ENCODE measurements around the gene GANAB. TPM values are rescaled to one million over a fixed set of nuclear protein-coding genes. Genes with fewer than 3 reads are reported as not detected.
"Not testable (repeated sequence)": the region's sequence is repeated elsewhere in the genome, so short reads cannot be mapped to it uniquely, and the experiment has no call there.

GANAB gene
- polyA plus RNA-seq, 3 donors, result 61.7 to 122 (median 86.9) TPM

DNA sequence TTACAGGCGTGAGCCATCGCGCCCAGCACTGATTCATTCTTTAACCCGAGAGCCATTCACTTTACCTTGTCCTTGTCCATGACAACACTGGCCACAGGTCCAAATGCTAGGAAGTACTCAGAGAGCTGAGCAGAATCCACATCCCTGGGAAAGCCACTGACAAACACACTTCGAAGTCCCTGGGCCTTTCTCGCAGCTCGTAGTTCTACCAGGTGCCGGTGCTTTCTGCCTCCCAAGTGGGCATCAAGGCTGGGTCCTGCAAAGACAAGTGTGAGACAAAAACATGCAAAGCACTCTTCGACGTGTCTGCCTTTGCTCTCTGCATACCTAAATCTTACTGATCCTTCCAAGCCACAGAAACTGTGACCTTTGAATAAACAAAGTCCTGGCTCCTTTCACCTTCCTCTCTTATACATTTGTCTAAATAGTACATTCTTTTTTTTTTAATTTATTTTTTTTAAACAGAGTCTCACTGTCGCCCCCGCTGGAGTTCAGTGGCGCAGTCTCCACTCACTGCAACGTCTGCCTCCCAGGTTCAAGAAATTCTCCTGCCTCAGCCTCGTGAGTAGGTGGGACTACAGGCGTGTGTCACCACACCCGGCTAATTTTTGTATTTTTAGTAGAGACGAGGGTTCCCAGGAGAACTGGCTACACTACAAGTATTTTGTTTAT, 57.3 kb downstream of the GANAB start:
- WGBS, 3 donors, result 62 to 70% (median 68%) methylated on average over 18 of the region's 18 CpGs
- H3K27ac ChIP-seq (ENCODE audit: low read depth, low read length), result no peak overlapping the region

DNA sequence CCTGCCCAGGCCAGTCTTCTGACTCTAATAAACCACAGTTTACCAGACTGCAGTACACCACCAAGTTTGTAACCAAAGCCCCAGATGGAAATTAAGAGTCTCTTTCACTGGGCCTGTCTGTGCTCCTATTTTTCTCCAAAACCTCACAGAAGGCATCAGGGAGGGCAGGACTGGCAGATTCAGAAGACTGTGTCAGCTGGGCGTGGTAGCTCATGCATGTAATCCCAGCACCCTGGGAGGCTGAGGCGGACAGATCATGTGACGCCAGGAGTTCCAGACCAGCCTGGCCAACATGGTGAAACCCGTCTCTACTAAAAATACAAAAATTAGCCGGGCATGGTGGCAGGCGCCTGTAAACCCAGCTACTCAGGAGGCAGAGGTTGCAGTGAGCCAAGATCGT, 61.1 kb downstream of the GANAB start:
- 96 to 98% (median 96%) methylated on average over 7 of the region's 7 CpGs for WGBS, 3 donors
- H3K27ac ChIP-seq (ENCODE audit: low read depth, low read length), result not testable (repeated sequence)

DNA sequence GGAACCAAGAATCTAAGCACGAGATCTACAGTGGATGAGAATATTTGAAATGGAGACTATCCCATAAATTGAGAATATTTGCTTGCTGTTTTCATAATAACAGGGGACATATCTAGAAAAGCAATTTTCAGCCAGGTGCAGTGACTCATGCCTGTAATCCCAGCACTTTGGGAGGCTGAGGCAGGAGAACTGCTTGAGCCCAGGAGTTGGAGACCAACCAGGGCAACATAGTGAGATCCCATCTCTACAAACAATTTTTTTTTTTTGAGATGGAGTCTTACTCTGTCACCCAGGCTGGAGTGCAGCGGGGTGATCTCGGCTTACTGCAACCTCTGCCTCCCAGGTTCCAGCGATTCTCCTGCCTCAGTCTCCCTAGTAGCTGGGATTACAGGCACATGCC, 64.7 kb downstream of the GANAB start:
- 90 to 96% (median 95%) methylated on average over 4 of the region's 4 CpGs for WGBS, 3 donors
- H3K27ac ChIP-seq (ENCODE audit: low read depth, low read length), result not testable (repeated sequence)

DNA sequence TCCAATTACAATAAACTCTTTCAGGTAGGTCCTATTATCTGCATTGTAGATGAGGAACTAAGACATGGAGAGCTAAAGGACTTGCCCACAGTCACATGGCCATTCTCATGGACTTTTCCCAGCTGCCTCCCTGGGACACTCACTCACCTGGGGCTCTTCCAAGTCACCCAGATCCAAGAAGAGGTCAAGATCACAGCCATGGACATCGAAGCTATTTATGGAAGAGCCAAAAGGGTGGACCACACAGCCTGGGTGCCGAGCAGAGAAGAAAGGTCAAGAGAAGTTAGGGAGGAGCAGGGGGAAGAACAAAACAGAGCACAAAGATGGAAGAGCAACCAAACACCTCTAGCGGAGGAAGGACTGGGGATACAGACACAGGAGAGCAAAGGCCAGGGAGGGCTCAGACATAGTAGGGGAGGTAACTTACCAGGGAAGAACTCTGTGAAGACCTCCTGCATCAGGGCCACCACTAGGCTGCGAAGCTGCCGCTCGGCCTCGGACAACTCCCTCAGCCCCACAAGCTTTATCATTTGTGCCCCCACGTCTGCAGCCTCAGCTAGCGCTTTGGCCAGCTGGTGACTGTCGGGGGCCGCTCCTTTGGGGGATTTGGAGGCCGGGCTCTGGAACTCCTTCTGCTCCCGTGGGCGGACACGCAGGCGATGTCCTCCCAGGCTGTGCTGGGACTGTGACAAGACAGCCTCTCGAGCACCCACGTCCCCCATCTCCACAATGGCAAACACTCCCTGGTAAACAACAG, 65.3 kb downstream of the GANAB start:
- WGBS, 3 donors, result 89 to 92% (median 92%) methylated on average over 18 of the region's 18 CpGs
- H3K27ac ChIP-seq (ENCODE audit: low read depth, low read length), result no peak overlapping the region

DNA sequence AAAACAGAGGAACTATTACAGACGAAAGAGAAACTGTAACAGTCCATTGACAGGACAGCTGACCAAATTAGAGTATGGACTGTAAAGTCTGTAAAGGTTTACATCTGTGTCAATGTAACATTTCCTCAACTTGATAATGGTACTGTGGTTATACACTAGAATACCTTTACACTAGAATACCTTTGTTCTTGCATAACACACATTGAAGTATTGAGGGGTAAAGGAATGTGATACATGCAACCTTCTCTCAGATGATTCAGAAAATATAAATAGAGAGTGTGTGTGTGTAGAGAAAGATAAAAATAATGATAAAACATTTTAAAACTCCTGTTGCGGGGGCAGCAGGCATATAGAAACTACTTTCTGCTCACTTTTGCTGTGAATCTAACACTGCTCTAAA, 67.2 kb downstream of the GANAB start:
- no peak overlapping the region for H3K27ac ChIP-seq (ENCODE audit: low read depth, low read length)
- 87 to 91% (median 87%) methylated on average over 2 of the region's 2 CpGs for WGBS, 3 donors

DNA sequence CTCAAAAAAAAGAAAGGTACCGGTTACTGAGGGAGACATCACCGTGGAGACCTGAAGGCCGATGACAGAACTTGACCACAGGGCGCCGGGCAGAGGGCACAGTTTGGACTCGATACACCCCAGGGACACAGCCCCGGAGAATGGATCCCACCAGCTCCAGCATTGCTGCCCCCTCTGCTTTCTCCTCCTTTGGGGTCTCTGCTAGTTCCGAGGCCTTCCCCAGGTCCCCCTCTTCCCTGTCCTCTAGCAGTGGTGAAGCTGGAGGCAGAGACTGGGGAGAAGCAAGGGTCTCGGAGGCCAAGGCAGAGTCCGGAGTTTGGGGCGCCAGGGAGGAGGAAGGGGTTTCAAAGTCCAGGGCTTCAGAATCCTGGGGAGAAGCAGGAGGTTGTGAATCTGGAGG, 67.9 kb downstream of the GANAB start:
- no peak overlapping the region for H3K27ac ChIP-seq (ENCODE audit: low read depth, low read length)
- 96 to 97% (median 97%) methylated on average over 11 of the region's 11 CpGs for WGBS, 3 donors

DNA sequence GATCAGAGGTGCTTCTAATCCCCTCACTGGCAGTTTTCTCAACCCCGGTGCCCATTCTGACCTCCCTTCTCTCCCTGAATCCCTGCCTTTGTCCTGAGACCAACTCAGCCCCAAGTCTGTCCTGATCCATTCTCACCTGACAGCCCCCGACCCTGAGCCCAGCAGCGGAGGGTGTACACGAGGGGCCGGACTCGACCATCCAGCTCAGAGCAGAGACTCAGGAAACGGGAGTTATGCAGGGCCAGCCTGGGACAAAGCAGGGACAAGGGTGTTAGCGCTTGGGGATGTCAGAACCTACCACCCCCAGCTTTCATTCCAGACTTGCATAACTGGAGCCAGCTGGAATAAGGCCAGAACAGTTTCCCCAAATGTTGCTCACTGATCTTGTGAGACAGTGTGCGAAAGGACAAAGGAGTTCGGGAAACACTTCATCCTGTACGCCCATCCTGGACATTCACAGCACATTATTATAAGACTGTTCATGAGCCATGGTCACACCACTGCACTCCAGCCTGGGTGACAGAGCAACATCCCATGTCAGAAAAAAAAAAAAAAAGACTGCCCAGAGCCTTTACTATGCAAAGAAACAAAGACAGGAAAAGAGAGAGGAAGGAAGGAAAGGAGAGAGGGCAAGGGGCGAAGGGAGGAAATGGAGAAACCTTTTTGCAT, 69.2 kb downstream of the GANAB start:
- no peak overlapping the region for H3K27ac ChIP-seq (ENCODE audit: low read depth, low read length)
- 52 to 76% (median 62%) methylated on average over 12 of the region's 12 CpGs for WGBS, 3 donors

DNA sequence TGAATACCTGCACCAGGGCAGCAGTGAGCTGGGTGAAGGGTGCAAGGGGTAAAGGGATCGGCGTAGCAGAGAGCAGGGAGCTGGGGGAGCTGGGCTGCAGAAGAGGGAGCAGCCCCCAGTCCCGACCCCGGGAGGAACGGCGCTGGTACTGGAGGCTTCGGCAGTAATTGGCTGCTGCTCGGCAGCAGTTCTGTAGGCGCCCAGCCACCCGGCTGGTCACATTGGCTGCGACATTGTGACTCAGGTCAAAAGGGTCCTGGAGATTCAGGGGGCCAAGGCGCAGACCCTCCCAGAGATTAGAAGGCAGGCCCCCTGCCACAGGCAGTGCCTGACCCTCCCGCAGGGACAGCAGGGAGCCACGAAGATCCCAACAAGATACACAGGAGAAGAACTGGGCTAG, 70.6 kb downstream of the GANAB start:
- 69 to 85% (median 79%) methylated on average over 14 of the region's 14 CpGs for WGBS, 3 donors
- H3K27ac ChIP-seq (ENCODE audit: low read depth, low read length), result no peak overlapping the region

DNA sequence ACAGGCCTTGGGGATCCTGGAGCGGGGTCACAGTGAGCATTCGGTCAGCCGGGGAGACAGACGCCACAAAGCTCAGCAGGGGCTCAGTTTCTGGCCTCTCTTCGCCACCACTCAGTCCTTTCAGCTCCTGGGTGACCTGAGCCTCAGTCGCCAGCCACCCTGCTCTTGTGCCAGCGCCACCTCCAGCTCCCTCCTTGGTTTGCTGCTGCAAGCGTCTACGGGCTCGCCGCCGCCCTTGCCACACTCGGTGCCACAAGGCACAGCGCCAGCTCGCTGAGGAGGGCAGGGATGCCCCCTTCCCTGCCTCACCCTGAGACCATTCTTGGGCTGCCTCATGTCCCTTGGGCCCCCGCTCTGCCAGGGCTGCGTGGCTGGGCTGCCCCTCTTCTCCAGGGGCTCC, 71.3 kb downstream of the GANAB start:
- no peak overlapping the region for H3K27ac ChIP-seq (ENCODE audit: low read depth, low read length)
- 37 to 49% (median 43%) methylated on average over 16 to 17 of the region's 17 CpGs for WGBS, 3 donors

Other genes with a start within 250 kb of the GANAB start
- gene SCGB1A1, start 227.6 kb downstream of the GANAB start, polyA plus RNA-seq, result under 1 TPM in 2 of 3 donors, not detected in 1; 0.54 to 0.82 TPM
- gene AHNAK, start 99.8 kb downstream of the GANAB start, polyA plus RNA-seq, result 100 to 1,000 TPM in 2 of 3 donors, 10 to 100 TPM in 1; 27.1 to 199 (median 193) TPM
- gene EEF1G, start 72.7 kb downstream of the GANAB start, polyA plus RNA-seq, result 1,000 to 10,000 TPM; 1,025 to 2,248 (median 1,633) TPM
- 10 to 100 TPM; 15.8 to 16.2 (median 15.9) TPM for gene TUT1, start 55.1 kb downstream of the GANAB start, polyA plus RNA-seq
- gene MTA2, start 44.7 kb downstream of the GANAB start, polyA plus RNA-seq, result 10 to 100 TPM; 17.3 to 72.4 (median 48.1) TPM
- 100 to 1,000 TPM in 1 of 3 donors, 10 to 100 TPM in 2; 23.6 to 103 (median 79.4) TPM for gene EML3, start 33.8 kb downstream of the GANAB start, polyA plus RNA-seq
- 10 to 100 TPM in 2 of 3 donors, 1 to 10 TPM in 1; 3.6 to 25.6 (median 21.1) TPM for gene ROM1, start 33.4 kb downstream of the GANAB start, polyA plus RNA-seq
- 10 to 100 TPM; 25.0 to 42.7 (median 39.8) TPM for gene B3GAT3, start 24.6 kb downstream of the GANAB start, polyA plus RNA-seq
- 10 to 100 TPM in 1 of 3 donors, 1 to 10 TPM in 2; 6.6 to 12.2 (median 7.8) TPM for gene INTS5, start 6.7 kb upstream of the GANAB start, polyA plus RNA-seq
- 10 to 100 TPM; 46.5 to 78.3 (median 72.4) TPM for gene C11orf98, start 18.6 kb upstream of the GANAB start, polyA plus RNA-seq
- gene CSKMT, start 18.7 kb upstream of the GANAB start, polyA plus RNA-seq, result 10 to 100 TPM in 2 of 3 donors, 1 to 10 TPM in 1; 9.7 to 18.6 (median 11.6) TPM
- gene UQCC3, start 25.1 kb upstream of the GANAB start, polyA plus RNA-seq, result 10 to 100 TPM in 2 of 3 donors, 1 to 10 TPM in 1; 9.4 to 16.0 (median 10.2) TPM
- gene LBHD1, start 25.7 kb upstream of the GANAB start, polyA plus RNA-seq, result 1 to 10 TPM; 2.4 to 5.2 (median 4.4) TPM
- 100 to 1,000 TPM; 127 to 237 (median 188) TPM for gene UBXN1, start 32.5 kb upstream of the GANAB start, polyA plus RNA-seq
- 10 to 100 TPM in 2 of 3 donors, 1 to 10 TPM in 1; 4.3 to 39.1 (median 17.7) TPM for gene LRRN4CL, start 42.9 kb upstream of the GANAB start, polyA plus RNA-seq
- gene BSCL2, start 60.8 kb upstream of the GANAB start, polyA plus RNA-seq, result 10 to 100 TPM; 45.9 to 61.7 (median 46.3) TPM
- under 1 TPM in 2 of 3 donors, not detected in 1; 0.09 to 0.12 TPM for gene GNG3, start 61.1 kb upstream of the GANAB start, polyA plus RNA-seq
- 10 to 100 TPM; 17.2 to 34.2 (median 23.1) TPM for gene HNRNPUL2, start 80.8 kb upstream of the GANAB start, polyA plus RNA-seq
- 10 to 100 TPM; 15.1 to 30.1 (median 16.2) TPM for gene TTC9C, start 81.9 kb upstream of the GANAB start, polyA plus RNA-seq
- gene ZBTB3, start 107.5 kb upstream of the GANAB start, polyA plus RNA-seq, result 1 to 10 TPM; 1.7 to 4.2 (median 2.9) TPM
- gene POLR2G, start 115.0 kb upstream of the GANAB start, polyA plus RNA-seq, result 100 to 1,000 TPM in 1 of 3 donors, 10 to 100 TPM in 2; 53.7 to 104 (median 86.3) TPM
- 10 to 100 TPM; 13.1 to 18.2 (median 14.7) TPM for gene TAF6L, start 124.8 kb upstream of the GANAB start, polyA plus RNA-seq
- gene TMEM179B, start 140.8 kb upstream of the GANAB start, polyA plus RNA-seq, result 10 to 100 TPM; 46.0 to 65.1 (median 48.4) TPM
- gene TMEM223, start 145.4 kb upstream of the GANAB start, polyA plus RNA-seq, result 10 to 100 TPM; 16.2 to 19.9 (median 19.3) TPM
- 10 to 100 TPM; 45.1 to 85.1 (median 68.3) TPM for gene NXF1, start 158.8 kb upstream of the GANAB start, polyA plus RNA-seq
- 10 to 100 TPM; 29.6 to 40.2 (median 32.2) TPM for gene STX5, start 185.4 kb upstream of the GANAB start, polyA plus RNA-seq
- gene TEX54, start 186.2 kb upstream of the GANAB start, polyA plus RNA-seq, result not detected
- 10 to 100 TPM; 21.3 to 52.5 (median 37.5) TPM for gene WDR74, start 193.0 kb upstream of the GANAB start, polyA plus RNA-seq
- 100 to 1,000 TPM in 2 of 3 donors, 10 to 100 TPM in 1; 62.6 to 146 (median 103) TPM for gene SLC3A2, start 234.3 kb upstream of the GANAB start, polyA plus RNA-seq